ENCODE results near the gene PRODH2.
"Not testable (repeated sequence)": the region's sequence is repeated elsewhere in the genome, so short reads cannot be mapped to it uniquely, and the experiment has no call there.

Gene PRODH2

DNA sequence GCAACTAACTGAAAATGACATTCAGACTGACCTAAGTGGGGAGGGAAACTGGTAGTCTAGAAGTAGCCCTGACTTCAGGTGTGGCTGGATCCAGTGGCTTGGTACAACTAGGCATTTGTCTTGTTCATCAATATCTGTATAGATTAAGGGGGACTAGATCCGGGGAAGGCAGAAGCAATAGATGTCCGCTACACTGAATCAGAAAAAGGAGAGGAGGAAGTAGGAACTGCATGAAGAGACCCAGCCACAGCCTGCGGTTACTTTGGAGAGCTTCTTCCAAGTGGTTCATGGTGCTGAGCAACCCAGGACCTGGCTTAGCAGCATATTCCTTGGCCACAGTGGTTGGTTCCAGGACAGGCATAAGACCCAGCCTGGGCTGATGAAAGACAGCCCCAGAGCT is 9.9 kb upstream of the PRODH2 start:
- 0 out of 2 replicates have a peak, but pooled peaks cover 2% of the 10 kb centered on the region for H3K4me1 ChIP-seq (ENCODE audit: insufficient read depth, low read length)
- no peaks in the 10 kb centered on the region for H3K36me3 ChIP-seq (ENCODE audit: insufficient read depth, low read length)
- no peak overlapping the region for H3K9ac ChIP-seq (ENCODE audit: low read depth, low read length)
- no peaks in the 10 kb centered on the region for H3K9me3 ChIP-seq (ENCODE audit: control insufficient read depth, insufficient read depth, low read length)

DNA sequence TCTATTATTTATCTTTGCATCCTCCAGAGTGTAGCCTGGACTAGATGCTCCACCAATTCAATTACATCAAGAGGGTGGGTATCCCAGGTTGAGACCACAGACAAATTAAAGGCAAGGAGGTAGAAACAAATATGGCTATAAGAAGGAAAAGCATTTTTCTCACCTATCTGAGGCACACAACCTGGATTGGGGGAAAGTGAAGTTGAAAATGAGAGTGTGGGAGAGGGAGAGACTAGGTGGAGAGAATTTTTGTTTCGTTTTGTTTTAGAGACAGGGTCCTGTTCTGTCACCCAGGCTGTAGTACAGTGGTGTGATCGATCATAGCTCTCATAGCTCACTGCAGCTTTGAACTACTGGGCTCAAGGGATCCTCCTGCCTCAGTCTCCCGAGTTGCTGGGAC is 5.8 kb upstream of the PRODH2 start:
- no peaks in the 10 kb centered on the region for H3K36me3 ChIP-seq (ENCODE audit: insufficient read depth, low read length)
- H3K9ac ChIP-seq (ENCODE audit: low read depth, low read length) = no peak overlapping the region
- no peaks in the 10 kb centered on the region for H3K9me3 ChIP-seq (ENCODE audit: control insufficient read depth, insufficient read depth, low read length)
- peaks cover 6% of the 10 kb centered on the region; the same call in 1 of the 2 replicates for H3K4me1 ChIP-seq (ENCODE audit: insufficient read depth, low read length)

DNA sequence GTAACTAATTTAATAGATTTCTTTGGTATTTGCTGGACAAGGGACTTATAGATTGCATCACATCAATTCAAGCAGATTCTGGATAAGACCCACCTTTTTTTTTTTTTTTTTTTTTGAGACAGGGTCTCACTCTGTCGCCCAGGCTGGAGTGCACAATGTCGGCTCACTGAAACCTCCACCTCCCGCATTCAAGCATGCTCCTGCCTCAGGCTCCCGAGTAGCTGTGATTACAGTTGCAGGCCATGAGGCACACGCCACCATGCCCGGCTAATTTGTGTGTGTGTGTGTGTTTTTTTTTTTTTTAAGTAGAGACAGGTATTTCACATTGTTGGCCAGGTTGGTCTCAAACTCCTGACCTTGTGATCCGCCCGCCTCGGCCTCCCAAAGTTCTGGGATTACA is 4.2 kb upstream of the PRODH2 start:
- Histone ChIP-seq H3K9me3 (ENCODE audit: control insufficient read depth, insufficient read depth, low read length) (no peaks in the 10 kb centered on the region), H3K36me3 (ENCODE audit: insufficient read depth, low read length) (no peaks in the 10 kb centered on the region), H3K4me1 (ENCODE audit: insufficient read depth, low read length) (peaks cover 6% of the 10 kb centered on the region; the same call in 1 of the 2 replicates), H3K9ac (ENCODE audit: low read depth, low read length) (no peak overlapping the region; the same call in 1 of the 2 replicates)

DNA sequence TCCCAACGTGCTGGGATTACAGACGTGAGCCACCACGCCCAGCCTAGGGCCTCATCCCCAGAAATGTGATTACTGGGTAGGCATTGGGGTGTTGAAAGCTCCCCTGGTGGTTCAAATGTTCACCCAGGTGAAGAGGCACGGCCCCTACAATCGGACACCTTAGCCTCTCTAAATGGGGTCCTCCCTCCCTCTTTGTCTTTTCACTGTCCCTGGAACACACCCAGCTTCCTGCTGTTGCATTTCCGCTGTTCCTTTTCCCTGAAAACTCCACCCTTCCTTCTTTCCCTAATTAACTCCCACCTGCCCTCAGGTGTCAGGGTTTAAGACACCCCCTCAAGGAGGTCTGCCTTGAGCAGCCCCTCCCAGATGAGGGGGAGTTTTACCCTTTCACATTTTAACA is 3.6 kb upstream of the PRODH2 start:
- H3K9ac ChIP-seq (ENCODE audit: low read depth, low read length) = peak overlapping the region; percentile 4; the same call in 1 of the 2 replicates
- peaks cover 6% of the 10 kb centered on the region for H3K4me1 ChIP-seq (ENCODE audit: insufficient read depth, low read length)
- no peaks in the 10 kb centered on the region for H3K36me3 ChIP-seq (ENCODE audit: insufficient read depth, low read length)
- H3K9me3 ChIP-seq (ENCODE audit: control insufficient read depth, insufficient read depth, low read length) = no peaks in the 10 kb centered on the region

DNA sequence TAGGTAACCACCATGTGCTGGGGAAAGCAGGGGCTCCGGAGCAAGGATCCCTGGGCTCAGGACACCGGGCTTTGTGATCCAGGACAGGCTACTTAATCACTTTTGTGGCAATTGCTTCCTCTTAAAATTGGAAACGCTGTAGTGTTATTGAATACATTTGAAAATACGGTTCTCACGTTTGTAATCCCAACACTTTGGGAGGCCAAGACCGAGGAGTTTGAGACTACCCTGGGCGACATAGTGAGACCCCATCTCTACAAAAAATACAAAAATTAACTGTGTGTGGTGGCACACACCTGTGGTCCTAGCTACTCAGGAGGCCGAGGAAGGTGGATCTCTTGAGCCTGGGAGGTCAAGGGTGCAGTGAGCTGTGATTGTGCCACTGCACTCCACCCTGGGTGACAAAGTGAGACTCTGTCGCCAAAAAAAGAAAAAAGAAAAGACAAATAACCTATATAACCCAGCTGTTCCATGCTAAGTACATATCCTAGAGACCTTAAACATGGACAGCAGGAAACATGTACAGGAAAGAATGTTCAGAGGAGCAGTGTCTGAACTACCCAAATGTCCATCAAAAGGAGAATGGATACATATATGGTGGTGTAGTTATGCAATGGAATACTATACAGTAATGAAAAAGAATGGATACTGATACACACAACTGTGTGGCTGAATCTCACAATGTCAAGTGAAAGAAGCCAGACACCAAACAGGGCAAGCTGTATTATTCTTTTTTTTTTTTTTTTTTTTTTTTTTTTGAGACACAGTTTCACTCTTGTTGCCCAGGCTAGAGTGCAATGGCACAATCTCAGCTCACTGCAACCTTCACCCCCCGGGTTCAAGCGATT is 622 bp upstream of the PRODH2 start:
- no peak overlapping the region for H3K9ac ChIP-seq (ENCODE audit: low read depth, low read length)
- no peaks in the 10 kb centered on the region for H3K36me3 ChIP-seq (ENCODE audit: insufficient read depth, low read length)
- H3K4me1 ChIP-seq (ENCODE audit: insufficient read depth, low read length) = peaks cover 6% of the 10 kb centered on the region
- no peaks in the 10 kb centered on the region for H3K9me3 ChIP-seq (ENCODE audit: control insufficient read depth, insufficient read depth, low read length)

DNA sequence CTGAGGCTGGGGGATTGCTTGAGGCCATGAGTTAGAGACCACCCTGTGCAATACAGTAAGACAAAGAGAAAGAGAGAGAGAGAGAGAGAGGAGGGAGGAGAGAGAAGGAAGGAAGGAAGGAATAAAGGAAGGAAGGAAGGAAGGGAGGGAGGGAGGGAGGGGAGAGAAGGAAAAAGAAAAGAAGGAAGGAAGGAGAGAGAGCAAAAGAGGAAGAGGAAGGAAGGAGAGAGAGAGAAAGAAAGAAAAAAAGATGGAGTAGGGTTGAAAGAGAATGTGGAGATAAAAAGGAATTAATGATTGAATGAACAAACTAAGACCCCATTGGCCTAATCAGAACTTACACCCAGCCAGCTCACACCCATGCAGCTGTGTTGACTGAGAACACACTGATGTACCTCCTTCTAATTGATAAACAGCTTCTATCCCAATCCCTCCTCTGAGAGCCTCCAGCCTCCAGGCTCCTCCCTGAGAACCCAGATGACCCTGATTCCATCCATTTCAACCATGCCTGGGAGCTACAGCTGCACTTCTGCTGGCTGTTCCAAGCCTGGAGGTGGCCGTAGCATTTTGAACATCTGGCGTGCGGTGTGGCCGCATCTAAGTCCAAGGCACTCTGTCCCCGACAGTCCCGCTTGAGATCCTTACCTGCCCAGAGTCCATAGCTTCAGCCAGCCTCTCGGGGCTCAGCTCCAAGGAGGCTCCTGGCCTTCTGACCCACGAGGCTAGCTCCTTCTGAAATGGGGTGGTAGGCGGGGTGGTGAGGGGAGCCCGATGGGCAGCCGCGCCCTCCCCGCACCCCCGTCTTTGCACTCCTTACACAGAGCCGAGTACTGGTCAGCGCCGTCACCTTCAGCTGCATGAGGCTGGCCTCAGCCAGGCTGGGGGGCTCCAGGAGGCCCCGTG is 1.1 kb downstream of the PRODH2 start:
- peaks cover 8% of the 10 kb centered on the region for H3K4me1 ChIP-seq (ENCODE audit: insufficient read depth, low read length)
- no peaks in the 10 kb centered on the region for H3K9me3 ChIP-seq (ENCODE audit: control insufficient read depth, insufficient read depth, low read length)
- no peak overlapping the region for H3K9ac ChIP-seq (ENCODE audit: low read depth, low read length)
- no peaks in the 10 kb centered on the region for H3K36me3 ChIP-seq (ENCODE audit: insufficient read depth, low read length)

DNA sequence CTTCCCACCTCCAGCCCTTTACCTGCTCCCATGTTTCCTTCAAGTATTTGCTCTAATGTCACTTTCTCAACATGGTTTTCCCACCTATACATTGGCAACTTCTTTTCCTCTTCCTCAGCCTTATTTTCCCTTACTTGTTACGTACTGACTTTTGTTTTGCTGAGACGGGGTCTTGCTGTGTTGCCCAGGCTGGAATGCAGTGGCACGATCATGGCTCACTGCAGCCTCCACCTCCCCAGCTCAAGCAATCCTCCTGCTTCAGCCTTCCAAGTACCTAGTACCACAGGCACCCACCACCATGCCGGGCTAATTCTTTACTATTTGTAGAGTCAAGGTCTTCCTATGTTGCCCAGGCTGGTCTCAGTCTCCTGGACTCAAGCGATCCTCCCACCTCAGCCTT is 5.0 kb downstream of the PRODH2 start:
- peaks cover 6% of the 10 kb centered on the region; the same call in 1 of the 2 replicates for H3K4me1 ChIP-seq (ENCODE audit: insufficient read depth, low read length)
- H3K9me3 ChIP-seq (ENCODE audit: control insufficient read depth, insufficient read depth, low read length) = no peaks in the 10 kb centered on the region
- H3K9ac ChIP-seq (ENCODE audit: low read depth, low read length) = no peak overlapping the region
- no peaks in the 10 kb centered on the region for H3K36me3 ChIP-seq (ENCODE audit: insufficient read depth, low read length)

DNA sequence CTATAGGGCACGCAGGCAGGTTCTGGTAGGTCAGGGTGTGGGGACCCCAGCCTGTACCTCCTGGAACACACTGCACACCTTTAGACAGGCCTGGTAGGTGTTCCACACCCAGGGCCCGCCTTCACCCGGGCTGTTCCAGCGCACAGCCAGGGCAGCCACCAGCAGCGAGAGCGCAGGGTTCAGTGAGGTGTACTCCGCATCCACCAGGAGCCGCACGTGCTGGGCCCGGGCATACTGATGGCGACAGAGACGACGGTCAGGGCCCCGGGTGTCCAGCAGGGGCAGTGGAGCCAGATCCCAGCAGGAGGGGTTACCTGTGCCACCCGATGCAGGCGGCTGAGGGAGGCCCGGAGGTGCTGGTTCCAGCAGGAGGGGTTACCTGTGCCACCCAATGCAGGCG is 6.0 kb downstream of the PRODH2 start:
- Histone ChIP-seq H3K4me1 (ENCODE audit: insufficient read depth, low read length) (peaks cover 6% of the 10 kb centered on the region; the same call in 1 of the 2 replicates), H3K36me3 (ENCODE audit: insufficient read depth, low read length) (no peaks in the 10 kb centered on the region), H3K9me3 (ENCODE audit: control insufficient read depth, insufficient read depth, low read length) (no peaks in the 10 kb centered on the region), H3K9ac (ENCODE audit: low read depth, low read length) (no peak overlapping the region)

DNA sequence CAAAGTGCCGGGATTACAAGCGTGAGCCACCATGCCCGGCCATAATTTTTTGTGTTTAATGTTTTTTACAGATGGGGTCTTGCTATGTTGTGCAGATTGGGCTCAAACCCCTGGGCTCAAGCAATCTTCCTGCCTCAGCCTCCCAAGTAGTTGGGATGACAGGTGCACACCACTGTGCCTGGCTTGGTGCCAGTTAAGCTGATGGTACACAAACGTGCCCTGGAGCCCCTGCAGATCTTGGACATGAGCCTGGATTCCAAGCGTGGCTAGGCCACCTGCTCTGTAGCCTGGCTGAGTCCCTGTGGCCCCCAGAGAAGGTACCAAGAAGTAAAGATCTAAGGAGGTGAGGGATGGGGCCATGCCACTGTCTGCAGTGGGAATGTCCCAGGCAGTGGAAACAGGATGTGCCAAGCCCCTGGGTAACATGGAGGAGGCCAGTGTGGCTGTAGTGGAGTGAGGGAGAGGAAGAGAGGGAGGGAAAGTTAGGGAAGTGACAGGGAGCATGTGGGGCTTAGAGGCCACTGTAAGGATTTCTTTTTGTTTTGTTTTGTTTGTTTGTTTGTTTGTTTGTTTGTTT is 7.0 kb downstream of the PRODH2 start:
- Histone ChIP-seq H3K9ac (ENCODE audit: low read depth, low read length) (no peak overlapping the region), H3K4me1 (ENCODE audit: insufficient read depth, low read length) (peaks cover 6% of the 10 kb centered on the region; the same call in 1 of the 2 replicates), H3K36me3 (ENCODE audit: insufficient read depth, low read length) (no peaks in the 10 kb centered on the region), H3K9me3 (ENCODE audit: control insufficient read depth, insufficient read depth, low read length) (no peaks in the 10 kb centered on the region)

DNA sequence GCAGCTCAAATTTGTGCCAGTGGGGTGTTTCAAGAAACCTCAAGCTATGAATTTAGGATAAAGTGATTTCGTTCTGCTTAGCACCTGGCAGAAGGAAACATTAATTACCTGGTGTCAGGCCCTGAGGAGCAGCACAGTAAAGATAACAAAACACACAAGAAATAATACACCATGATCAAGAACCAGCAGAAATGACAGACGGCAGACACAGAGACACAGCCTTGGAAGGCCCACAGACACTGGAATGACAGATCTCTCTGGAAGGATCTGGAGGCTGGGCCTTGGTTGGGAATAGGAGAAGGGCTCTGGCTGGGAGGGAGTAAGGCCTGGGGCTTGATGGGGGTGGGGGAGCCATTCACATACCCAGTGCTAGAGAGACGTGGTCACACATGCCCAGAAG is 10.8 kb downstream of the PRODH2 start:
- no peaks in the 10 kb centered on the region for H3K36me3 ChIP-seq (ENCODE audit: insufficient read depth, low read length)
- H3K9me3 ChIP-seq (ENCODE audit: control insufficient read depth, insufficient read depth, low read length) = no peaks in the 10 kb centered on the region
- no peak overlapping the region for H3K9ac ChIP-seq (ENCODE audit: low read depth, low read length)
- H3K4me1 ChIP-seq (ENCODE audit: insufficient read depth, low read length) = no peaks in the 10 kb centered on the region

DNA sequence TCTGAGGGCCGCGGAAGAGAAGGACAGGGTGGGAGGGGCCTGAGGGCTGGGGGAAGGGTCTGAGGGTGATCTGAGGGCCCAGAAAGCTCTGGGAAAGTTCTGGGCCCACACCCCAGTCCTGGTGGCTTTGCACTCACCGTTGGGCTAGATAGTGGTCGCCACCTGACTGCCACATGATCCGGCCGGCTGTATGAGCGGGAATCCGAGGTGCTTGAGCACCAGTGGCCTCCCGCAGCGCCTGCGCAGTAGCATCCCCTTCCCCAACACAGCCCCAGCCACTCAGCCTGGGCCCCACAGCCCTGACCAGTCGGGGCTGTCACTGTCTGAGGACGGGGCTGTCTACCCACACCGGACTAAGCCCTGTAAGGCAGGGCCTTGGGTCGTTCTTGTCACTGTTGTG is 15.0 kb downstream of the PRODH2 start:
- H3K36me3 ChIP-seq (ENCODE audit: insufficient read depth, low read length) = no peaks in the 10 kb centered on the region
- H3K9ac ChIP-seq (ENCODE audit: low read depth, low read length) = peak overlapping the region; percentile 27; the same call in 1 of the 2 replicates
- no peaks in the 10 kb centered on the region for H3K9me3 ChIP-seq (ENCODE audit: control insufficient read depth, insufficient read depth, low read length)
- no peaks in the 10 kb centered on the region for H3K4me1 ChIP-seq (ENCODE audit: insufficient read depth, low read length)

DNA sequence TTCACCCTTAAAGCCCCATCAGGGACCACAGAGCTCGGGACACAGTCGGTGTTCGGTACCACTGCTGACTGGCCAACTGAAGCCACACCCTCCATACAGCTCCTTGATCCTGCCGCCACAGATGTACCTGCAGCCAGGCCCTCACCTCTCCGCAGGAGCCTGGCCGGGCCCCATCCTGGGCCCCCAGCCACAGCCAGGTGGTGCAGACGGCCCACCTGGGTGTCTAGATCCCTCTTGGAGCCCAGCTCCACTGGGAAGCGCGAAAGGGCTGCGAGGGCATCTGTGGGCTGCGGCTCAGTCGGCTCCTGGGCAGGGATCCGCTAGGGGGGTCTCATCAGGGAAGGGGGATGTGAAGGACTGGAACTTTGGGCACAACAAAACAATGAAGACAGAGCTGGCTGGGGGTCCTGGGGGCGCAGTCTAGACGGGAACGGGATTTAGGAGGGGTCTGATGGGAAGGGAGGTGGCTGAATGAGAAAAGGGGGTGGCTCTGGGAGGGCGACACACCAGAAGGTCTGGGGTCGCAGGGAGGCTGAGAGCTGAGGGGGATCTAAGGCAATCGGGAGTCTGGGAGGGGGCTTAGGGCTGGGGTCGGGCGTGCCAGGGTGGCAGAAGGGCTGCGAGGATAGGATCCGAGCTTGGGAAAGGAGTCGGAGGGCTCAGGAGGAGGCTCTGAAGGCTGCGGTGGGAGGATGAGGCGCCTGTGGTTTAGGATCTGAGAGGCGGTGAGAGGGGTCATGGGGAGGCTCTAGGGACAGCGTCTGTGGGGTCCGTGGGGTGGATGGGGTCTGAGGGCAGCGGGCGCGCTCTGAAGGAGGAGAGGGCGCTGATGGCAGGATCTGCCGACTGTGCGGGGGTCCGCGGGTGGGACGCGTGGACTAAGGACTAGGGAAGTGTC is 15.8 kb downstream of the PRODH2 start:
- H3K4me1 ChIP-seq (ENCODE audit: insufficient read depth, low read length) = no peaks in the 10 kb centered on the region
- no peaks in the 10 kb centered on the region for H3K36me3 ChIP-seq (ENCODE audit: insufficient read depth, low read length)
- no peaks in the 10 kb centered on the region for H3K9me3 ChIP-seq (ENCODE audit: control insufficient read depth, insufficient read depth, low read length)
- peak overlapping the region; percentile 27; the same call in 1 of the 2 replicates for H3K9ac ChIP-seq (ENCODE audit: low read depth, low read length)

DNA sequence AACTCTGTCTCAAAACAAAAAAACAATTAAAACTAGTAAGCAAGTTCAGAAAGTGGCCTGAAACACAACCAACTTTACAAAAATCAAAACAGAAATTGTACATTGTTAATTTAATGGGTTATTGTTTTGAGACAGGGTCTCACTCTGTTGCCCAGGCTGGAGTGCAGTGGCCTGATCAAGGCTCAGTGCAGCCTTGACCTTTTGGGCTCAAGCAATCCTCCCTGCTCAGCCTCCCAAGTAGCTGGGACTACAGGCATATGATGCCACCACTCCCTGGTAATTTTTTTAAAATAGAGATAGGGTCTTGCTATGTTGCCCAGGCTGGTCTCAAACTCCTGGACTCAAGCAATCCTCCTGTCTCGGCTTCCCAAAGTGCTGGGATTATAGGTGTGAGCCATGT is 17.1 kb downstream of the PRODH2 start:
- H3K9ac ChIP-seq (ENCODE audit: low read depth, low read length); H3K4me1 ChIP-seq (ENCODE audit: insufficient read depth, low read length); H3K36me3 ChIP-seq (ENCODE audit: insufficient read depth, low read length); H3K9me3 ChIP-seq (ENCODE audit: control insufficient read depth, insufficient read depth, low read length): not testable (repeated sequence)

Measured in ES-I3 (cell line).